Measurements from ENCODE around the gene NFIB. TPM values are rescaled to one million over a fixed set of nuclear protein-coding genes. Genes with fewer than 3 reads are reported as not detected.

Gene NFIB
- total RNA-seq, 1 donor from 2014 or later = 99.4 TPM

DNA sequence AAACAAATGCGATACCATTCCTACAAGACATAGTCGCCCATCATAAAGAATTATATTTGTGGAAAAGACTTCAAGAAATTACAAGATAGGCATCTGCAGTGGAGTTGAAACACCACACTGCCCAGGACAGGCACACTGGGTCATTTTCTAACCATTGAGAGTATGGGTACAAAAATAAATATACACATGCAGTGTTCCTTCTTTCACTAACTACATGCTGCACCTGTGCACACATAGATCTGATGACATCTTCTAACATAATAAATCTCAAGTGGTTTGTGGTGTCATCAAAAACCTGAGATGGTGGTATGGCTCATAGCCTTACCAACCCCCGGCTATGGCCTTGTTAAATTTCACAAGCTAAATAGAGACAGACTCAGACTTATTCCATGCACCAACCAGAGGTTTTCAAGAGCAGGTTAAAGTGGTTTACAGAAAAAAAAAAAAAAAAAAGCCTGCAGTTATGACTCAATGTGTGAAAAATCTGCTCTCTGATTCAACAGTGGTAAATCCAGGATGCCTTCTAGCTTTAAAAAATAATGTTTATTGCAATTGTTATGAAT is 12.4 kb upstream of the NFIB start:
- Histone ChIP-seq H3K36me3 (no peaks in the 10 kb centered on the region), H3K27me3 (no peaks in the 10 kb centered on the region), H3K4me1 (peaks cover 14% of the 10 kb centered on the region), H3K27ac (no peak overlapping the region), H3K9me3 (no peaks in the 10 kb centered on the region), H3K4me3 (no peak overlapping the region)
- ATAC-seq = no peak
- TF ChIP-seq, protein P1, sequence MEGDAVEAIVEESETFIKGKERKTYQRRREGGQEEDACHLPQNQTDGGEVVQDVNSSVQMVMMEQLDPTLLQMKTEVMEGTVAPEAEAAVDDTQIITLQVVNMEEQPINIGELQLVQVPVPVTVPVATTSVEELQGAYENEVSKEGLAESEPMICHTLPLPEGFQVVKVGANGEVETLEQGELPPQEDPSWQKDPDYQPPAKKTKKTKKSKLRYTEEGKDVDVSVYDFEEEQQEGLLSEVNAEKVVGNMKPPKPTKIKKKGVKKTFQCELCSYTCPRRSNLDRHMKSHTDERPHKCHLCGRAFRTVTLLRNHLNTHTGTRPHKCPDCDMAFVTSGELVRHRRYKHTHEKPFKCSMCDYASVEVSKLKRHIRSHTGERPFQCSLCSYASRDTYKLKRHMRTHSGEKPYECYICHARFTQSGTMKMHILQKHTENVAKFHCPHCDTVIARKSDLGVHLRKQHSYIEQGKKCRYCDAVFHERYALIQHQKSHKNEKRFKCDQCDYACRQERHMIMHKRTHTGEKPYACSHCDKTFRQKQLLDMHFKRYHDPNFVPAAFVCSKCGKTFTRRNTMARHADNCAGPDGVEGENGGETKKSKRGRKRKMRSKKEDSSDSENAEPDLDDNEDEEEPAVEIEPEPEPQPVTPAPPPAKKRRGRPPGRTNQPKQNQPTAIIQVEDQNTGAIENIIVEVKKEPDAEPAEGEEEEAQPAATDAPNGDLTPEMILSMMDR (IDR thresholded peaks at IDR 0.05) = no peak
- DNase-seq = no peak
- intact Hi-C loops (cut with DNase I) = no loop called here

DNA sequence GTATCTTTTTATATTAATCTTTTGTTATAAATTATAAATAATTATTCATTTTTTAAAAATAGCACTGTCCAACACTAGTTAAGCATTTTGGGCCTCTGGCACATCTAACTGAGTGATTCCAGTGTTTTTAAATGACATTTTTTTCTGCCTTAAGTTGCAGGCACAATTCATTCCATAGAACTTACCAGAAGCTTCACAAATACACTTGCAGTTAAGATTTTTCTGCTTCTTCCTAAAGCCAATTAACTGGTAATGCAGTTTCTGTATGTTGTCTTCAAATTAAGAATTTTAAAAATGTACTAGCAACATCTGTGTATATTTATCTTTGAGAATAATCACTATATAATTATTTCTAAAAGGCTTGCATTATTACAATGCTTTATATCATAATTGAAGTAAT is 11.2 kb upstream of the NFIB start:
- intact Hi-C loops (cut with DNase I) = no loop called here
- H3K4me1 ChIP-seq = peaks cover 24% of the 10 kb centered on the region
- no peak for DNase-seq
- no peaks in the 10 kb centered on the region for H3K9me3 ChIP-seq
- ATAC-seq = no peak
- H3K27ac ChIP-seq = peak overlapping the region; percentile 96
- TF ChIP-seq, protein P1 (IDR thresholded peaks at IDR 0.05) = no peak
- H3K36me3 ChIP-seq = no peaks in the 10 kb centered on the region
- no peak overlapping the region for H3K4me3 ChIP-seq
- no peaks in the 10 kb centered on the region for H3K27me3 ChIP-seq

DNA sequence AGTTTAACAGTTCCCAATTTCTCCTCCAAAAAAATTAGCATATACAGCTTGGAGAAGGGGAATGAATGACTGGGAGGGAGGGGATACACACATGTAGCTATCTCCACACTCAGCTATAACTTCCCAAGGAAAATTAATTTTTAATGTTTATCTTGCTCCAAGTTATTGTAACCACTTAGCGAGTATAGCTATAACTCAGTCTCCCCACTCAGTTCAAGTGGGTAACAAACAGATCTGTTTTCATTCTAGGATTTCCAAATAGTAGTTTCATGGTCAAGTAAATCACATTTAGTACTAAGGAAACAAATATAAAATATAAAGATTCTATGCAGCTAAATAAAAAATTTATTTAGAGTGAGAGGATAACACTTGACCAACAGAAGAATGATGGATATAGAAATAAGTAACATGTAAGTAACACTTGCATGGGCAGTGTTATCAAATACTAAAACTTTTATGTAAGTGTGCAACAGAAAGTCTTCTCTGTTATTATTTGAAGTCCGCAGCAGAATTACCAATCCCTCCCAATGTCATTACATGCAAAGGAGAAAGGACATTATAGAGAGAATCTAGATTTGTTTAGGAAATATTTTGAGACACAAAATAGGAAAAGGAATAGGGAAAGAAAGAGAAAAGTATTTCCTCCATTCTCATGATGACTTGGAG is 10.2 kb upstream of the NFIB start:
- TF ChIP-seq, protein P1 (IDR thresholded peaks at IDR 0.05) = no peak
- ATAC-seq (no peak), DNase-seq (no peak)
- Histone ChIP-seq H3K27ac (peak overlapping the region; percentile 96), H3K36me3 (no peaks in the 10 kb centered on the region), H3K4me3 (peak overlapping the region; percentile 70), H3K9me3 (no peaks in the 10 kb centered on the region), H3K4me1 (peaks cover 34% of the 10 kb centered on the region), H3K27me3 (no peaks in the 10 kb centered on the region)
- intact Hi-C loops (cut with DNase I) = no loop called here

DNA sequence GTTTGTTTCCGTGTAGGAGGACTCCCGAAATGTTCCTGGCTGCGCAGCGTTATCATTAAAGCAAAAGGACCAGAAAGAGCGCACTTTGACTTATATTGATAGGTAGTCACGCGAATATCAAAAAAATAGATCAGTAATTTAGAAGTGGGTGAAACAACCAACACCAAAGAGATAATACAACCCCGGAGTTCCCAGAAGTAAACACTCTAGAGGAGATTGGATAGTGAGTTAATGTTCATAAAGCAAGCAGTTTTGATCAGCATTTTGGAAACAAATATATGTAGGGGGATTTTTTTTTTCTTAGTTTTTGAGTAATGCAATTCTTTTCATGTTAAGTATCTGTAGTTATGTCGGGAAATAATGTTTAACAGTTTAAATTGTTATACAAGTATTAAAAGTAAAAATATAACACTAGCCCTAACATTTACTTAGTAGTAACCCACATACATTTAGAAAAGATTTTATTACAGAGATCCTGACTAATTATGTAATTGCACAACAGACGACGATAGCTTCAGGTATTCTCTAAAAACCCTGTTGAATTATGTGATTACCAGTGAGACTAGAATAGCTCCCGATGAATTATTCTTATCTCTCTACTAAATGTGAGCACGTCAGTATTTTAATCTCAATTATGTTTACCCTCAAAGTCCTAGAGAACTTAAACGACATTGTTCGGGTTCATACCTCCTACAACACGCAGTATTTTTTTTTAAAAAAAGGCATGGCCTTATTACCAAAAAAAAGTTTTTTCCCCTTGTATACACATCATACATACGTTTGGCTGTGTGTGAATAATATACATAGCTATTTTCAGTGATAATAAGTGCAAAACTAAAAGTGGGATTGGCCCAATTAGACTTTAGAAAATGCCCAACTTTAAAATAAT is 9.4 kb upstream of the NFIB start:
- intact Hi-C loops (cut with DNase I) = no loop called here
- peak overlapping the region; percentile 96 for H3K27ac ChIP-seq
- no peaks in the 10 kb centered on the region for H3K36me3 ChIP-seq
- H3K4me1 ChIP-seq = peaks cover 42% of the 10 kb centered on the region
- H3K9me3 ChIP-seq = no peaks in the 10 kb centered on the region
- ATAC-seq = no peak
- H3K27me3 ChIP-seq = no peaks in the 10 kb centered on the region
- no peak for DNase-seq
- H3K4me3 ChIP-seq = peak overlapping the region; percentile 70
- TF ChIP-seq, protein P1 (IDR thresholded peaks at IDR 0.05) = no peak

DNA sequence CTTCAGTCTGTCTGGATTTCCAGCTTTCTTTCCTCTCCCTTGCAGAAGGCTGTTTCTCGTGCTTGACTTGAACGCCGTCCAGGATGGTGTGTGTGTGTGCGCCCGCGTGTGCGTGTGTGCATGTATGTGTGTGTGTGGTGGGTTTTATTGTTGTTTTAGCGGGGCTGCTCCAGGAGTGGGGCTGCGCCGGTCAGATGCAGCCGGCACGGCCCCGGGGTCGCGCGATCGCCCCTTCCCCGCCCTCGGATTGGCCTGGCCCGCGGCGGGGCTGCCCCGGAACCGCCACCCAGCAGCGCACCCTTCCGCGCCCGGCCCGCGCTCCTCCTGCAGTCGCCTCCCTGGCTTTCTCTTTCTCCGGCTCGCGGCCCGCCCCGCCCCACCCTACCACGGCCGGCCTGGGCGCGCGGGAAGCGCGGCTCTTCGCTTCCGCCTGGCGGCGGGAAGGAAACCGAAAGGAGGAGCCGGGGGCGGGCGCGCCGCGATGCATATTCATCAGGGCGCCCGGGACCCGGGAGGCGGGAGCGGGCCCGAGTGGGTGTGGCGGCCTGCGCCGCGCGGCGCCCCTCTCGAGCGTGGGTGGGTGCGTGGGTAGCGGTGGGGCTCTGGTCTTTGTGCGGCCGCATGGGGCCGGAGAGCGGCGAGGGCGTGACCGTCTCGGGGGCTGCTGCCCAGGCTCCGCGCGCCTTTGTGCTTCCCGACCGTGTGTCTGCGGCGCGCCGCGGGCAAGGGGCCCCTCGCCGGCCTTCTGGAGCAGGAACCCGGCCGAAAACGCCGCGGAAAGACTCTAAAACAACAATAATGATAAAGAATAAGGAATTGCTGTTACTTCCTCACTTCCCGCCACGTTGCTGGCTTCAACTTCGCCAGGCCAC is 8.5 kb upstream of the NFIB start:
- Histone ChIP-seq H3K27ac (peak overlapping the region; percentile 96), H3K4me3 (peak overlapping the region; percentile 70), H3K36me3 (no peaks in the 10 kb centered on the region), H3K9me3 (no peaks in the 10 kb centered on the region), H3K27me3 (no peaks in the 10 kb centered on the region), H3K4me1 (peaks cover 48% of the 10 kb centered on the region)
- intact Hi-C loops (cut with DNase I) = no loop called here
- ATAC-seq = peak; percentile 98
- TF ChIP-seq, protein P1 (IDR thresholded peaks at IDR 0.05) = peak; percentile 53
- peak; percentile 96 for DNase-seq
